CD14-positive monocyte (primary cell): ENCODE results near the gene KAT14. TPM values are rescaled to one million over a fixed set of nuclear protein-coding genes. Genes with fewer than 3 reads are reported as not detected.

Experiments
- DNase-seq, 3 donors: peaks; one replicate each; pipeline ENCODE4 v3.0.0-alpha.2; 2011 to 2022
- H2AFZ ChIP-seq: 2 replicates; pipeline ENCODE4 v1.6.0; 2012; ENCODE audit warnings: mild to moderate bottlenecking, low read depth, low read length, inconsistent platforms; ENCODE audit not compliant: insufficient read depth, poor library complexity, severe bottlenecking
- H3K27ac ChIP-seq, 2 donors: 1 replicate in 1 of 2; 2 replicates in 1 of 2; pipeline ENCODE4 v1.5.1; 2012 to 2013; ENCODE audit warnings: low read length in 2 of 2, control low read depth in 1 of 2, inconsistent platforms in 1 of 2, low read depth in 1 of 2, mild to moderate bottlenecking in 1 of 2
- H3K27me3 ChIP-seq, 2 donors: one replicate each; pipeline versions ENCODE4 v1.6.0 to v1.6.1; 2011 to 2013; ENCODE audit warnings: low read length in 2 of 2; ENCODE audit not compliant: control insufficient read depth in 2 of 2, insufficient read depth in 2 of 2
- H3K36me3 ChIP-seq, 2 donors: replicated peaks in 1 of 2; 1 replicate in 1 of 2; 2 replicates in 1 of 2; pipeline versions ENCODE4 v1.5.1 to v1.6.1; 2012 to 2013; ENCODE audit warnings: low read length in 2 of 2, control low read depth in 1 of 2, inconsistent platforms in 1 of 2, mild to moderate bottlenecking in 1 of 2; ENCODE audit not compliant: insufficient read depth in 2 of 2, control insufficient read depth in 1 of 2
- H3K4me1 ChIP-seq, 2 donors: 1 replicate in 1 of 2; 2 replicates in 1 of 2; pipeline versions ENCODE4 v1.5.1 to v1.6.1; 2012 to 2013; ENCODE audit warnings: low read length in 2 of 2, control low read depth in 1 of 2, inconsistent platforms in 1 of 2, mild to moderate bottlenecking in 1 of 2, moderate library complexity in 1 of 2; ENCODE audit not compliant: insufficient read depth in 2 of 2, control insufficient read depth in 1 of 2
- H3K4me2 ChIP-seq: replicated peaks from 2 replicates; pipeline ENCODE3; 2012; ENCODE audit warnings: low read length, moderate library complexity, mild to moderate bottlenecking; ENCODE audit not compliant: poor library complexity, severe bottlenecking; ENCODE audit errors: extremely low read depth
- H3K4me3 ChIP-seq, 3 experiments: fragments of 200-600 bp in 1 of 3; sonication (generic) in 1 of 3; replicated peaks in 1 of 3; 1 replicate in 2 of 3; 2 replicates in 1 of 3; pipeline ENCODE4 v1.5.1; 2011 to 2013; ENCODE audit warnings: low read length in 3 of 3, mild to moderate bottlenecking in 3 of 3, control low read depth in 2 of 3, low read depth in 2 of 3, inconsistent platforms in 1 of 3, moderate library complexity in 1 of 3
- H3K79me2 ChIP-seq: 2 replicates; pipeline ENCODE4 v1.6.0; 2012; ENCODE audit warnings: mild to moderate bottlenecking, control low read depth, inconsistent platforms, low read length, moderate library complexity; ENCODE audit not compliant: insufficient read depth
- H3K9ac ChIP-seq: 2 replicates; pipeline ENCODE4 v1.6.0; 2017; ENCODE audit warnings: low read length, mild to moderate bottlenecking; ENCODE audit not compliant: insufficient read depth, poor library complexity, severe bottlenecking
- H3K9me3 ChIP-seq, 2 donors: replicated peaks in 1 of 2; 1 replicate in 1 of 2; 2 replicates in 1 of 2; pipeline versions ENCODE4 v1.5.1 to v1.6.1; 2012 to 2013; ENCODE audit warnings: low read length in 2 of 2, control low read depth in 1 of 2; ENCODE audit not compliant: control insufficient read depth in 1 of 2, insufficient read depth in 1 of 2
- H4K20me1 ChIP-seq: 2 replicates; pipeline ENCODE4 v1.6.0; 2012; ENCODE audit warnings: mild to moderate bottlenecking, low read length, control low read depth, moderate library complexity; ENCODE audit not compliant: insufficient read depth
- H3K27ac Mint-ChIP-seq, 7 donors: one replicate each; pipeline ENCODE4 v1.8.0; 2020; ENCODE audit warnings: mild to moderate bottlenecking in 7 of 7, mixed read lengths in 7 of 7, moderate library complexity in 6 of 7, inconsistent platforms in 2 of 7
- H3K27me3 Mint-ChIP-seq, 3 donors: one replicate each; pipeline ENCODE4 v1.8.0; 2021 to 2022; ENCODE audit warnings: low read depth in 3 of 3, mild to moderate bottlenecking in 3 of 3, mixed read lengths in 3 of 3, moderate library complexity in 3 of 3, inconsistent platforms in 1 of 3
- H3K36me3 Mint-ChIP-seq, 2 donors: one replicate each; pipeline ENCODE4 v1.8.0; 2020; ENCODE audit warnings: mixed read lengths in 2 of 2, inconsistent platforms in 1 of 2, mild to moderate bottlenecking in 1 of 2
- H3K4me1 Mint-ChIP-seq: one replicate; pipeline ENCODE4 v1.8.0; 2020; ENCODE audit warnings: mild to moderate bottlenecking, mixed read lengths
- H3K4me3 Mint-ChIP-seq, 2 donors: one replicate each; pipeline ENCODE4 v1.8.0; 2020; ENCODE audit warnings: mild to moderate bottlenecking in 2 of 2, mixed read lengths in 2 of 2, moderate library complexity in 1 of 2
- H3K9me3 Mint-ChIP-seq, 7 donors: one replicate each; pipeline ENCODE4 v1.8.0; 2020 to 2022; ENCODE audit warnings: mixed read lengths in 7 of 7, mild to moderate bottlenecking in 6 of 7, moderate library complexity in 6 of 7, inconsistent platforms in 2 of 7
- CTCF ChIP-seq: fragments of 200-600 bp; IDR thresholded peaks from one replicate; pipeline ENCODE4 v1.8.0; 2022; ENCODE audit warnings: antibody characterized with exemption, mild to moderate bottlenecking
- WGBS: methylation state at CpG from one replicate; pipeline ENCODE4 v1.1.5; 2013; ENCODE audit warnings: missing lambda C conversion rate; ENCODE audit not compliant: insufficient coverage; 5-methylcytosine and 5-hydroxymethylcytosine counted together
- intact Hi-C, 2 donors: fragments of 100-400 bp; cut with micrococcal nuclease; formaldehyde crosslinking; loops; one replicate each; pipeline versions ENCODE4 v1.15.0 to v1.15.1; 2023
- polyA plus RNA-seq, 3 donors: library from polyadenylated mRNA; depleted of rRNA in 1 of 3; unstranded in 2 of 3; stranded (reverse) in 1 of 3; fragments of 300-500 nt in 2 of 3; fragments of >200 nt in 1 of 3; fragmentation: Illumina TruSeq in 2 of 3; gene quantifications; 1 replicate in 2 of 3; 2 replicates in 1 of 3; pipeline ENCODE4 v1.2.3, GENCODE V29; 2012 to 2021

Gene KAT14
- polyA plus RNA-seq, 3 donors, result 3.4 to 6.0 (median 5.7) TPM

- Histone ChIP-seq H3K79me2 (no peaks in the 10 kb centered on the region), H3K9me3 (no peaks in the 10 kb centered on the region), H3K27me3 (no peaks in the 10 kb centered on the region), H2AFZ (no peak overlapping the region), H3K36me3 (peaks cover 65 to 73% of the 10 kb centered on the region in 2 donors), H3K4me1 (no peaks in the 10 kb centered on the region), H3K4me2 (no peak overlapping the region), H3K27ac (no peak overlapping the region), H3K4me3 (no peak overlapping the region), H4K20me1 (no peaks in the 10 kb centered on the region), H3K9ac (no peak overlapping the region)
- TF ChIP-seq CTCF, result no peak
- H3K4me1 Mint-ChIP-seq, result no peaks in the 10 kb centered on the region
- WGBS, result no CpG with 5 or more reads among the region's 3 CpGs
- H3K36me3 Mint-ChIP-seq, result peaks cover 58 to 69% of the 10 kb centered on the region in 2 donors
- intact Hi-C loops, result no loop called here
- no peak for DNase-seq
- H3K4me3 Mint-ChIP-seq, result no peak overlapping the region
- peaks cover 0 to 1% (median 0%) of the 10 kb centered on the region in 7 donors for H3K9me3 Mint-ChIP-seq
- no peaks in the 10 kb centered on the region for H3K27me3 Mint-ChIP-seq
- H3K27ac Mint-ChIP-seq, result peak overlapping the region in 1 of 7 donors; percentile 72
Observed at GRCh38 chr20:18188434-18188833, 50.8 kb downstream of the KAT14 start.

DNA sequence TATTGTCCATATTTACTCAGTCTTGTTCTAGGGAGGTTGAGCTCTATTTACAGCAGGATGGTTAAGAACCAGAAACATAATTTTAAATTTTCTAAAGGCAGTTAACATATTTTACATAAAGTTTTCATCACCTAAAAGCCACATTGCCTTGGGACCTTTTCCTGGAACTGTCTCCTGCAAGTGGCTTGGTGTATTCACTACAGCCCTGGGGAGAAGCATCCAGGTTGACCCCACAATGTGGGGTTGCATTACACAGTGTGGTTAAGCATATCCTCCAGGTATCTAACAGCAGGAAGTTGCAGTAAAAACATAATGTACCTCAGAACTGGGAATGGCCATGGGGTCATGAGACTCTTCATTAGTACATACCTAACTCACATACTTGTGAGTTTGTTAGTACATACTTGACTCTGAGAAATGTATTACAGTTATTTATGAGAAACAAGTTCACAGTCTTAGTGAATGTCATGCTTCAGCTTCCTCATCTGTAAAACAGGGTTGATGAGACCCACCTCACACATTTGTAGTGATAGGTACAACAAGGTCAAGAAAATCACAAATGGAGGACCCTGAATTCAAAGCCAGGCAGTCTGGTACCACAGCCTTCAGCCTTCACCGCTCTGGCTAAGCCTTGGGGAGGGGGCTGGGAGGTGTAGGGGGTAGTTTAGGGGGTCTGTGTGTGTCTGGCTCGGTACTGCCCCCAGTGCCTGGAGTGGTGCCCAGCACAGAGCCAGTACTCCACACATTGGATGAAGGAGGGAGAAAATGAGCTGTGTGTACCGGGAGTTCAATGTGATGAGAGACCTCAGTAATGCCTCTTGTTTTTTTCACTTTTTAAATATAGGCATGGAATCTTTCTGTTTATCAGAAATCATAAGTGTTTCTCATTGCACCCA, 52.9 kb downstream of the KAT14 start:
- Mint-ChIP-seq H3K9me3 (peaks cover 0 to 11% (median 2%) of the 10 kb centered on the region in 7 donors), H3K27ac (peak overlapping the region in 1 of 7 donors; percentile 78), H3K36me3 (peaks cover 40 to 49% of the 10 kb centered on the region in 2 donors), H3K4me1 (no peaks in the 10 kb centered on the region), H3K27me3 (peaks cover 0 to 2% (median 0%) of the 10 kb centered on the region in 3 donors), H3K4me3 (no peak overlapping the region)
- Histone ChIP-seq H3K9me3 (no peaks in the 10 kb centered on the region), H3K4me3 (no peak overlapping the region), H3K79me2 (no peaks in the 10 kb centered on the region), H3K9ac (no peak overlapping the region), H3K27me3 (no peaks in the 10 kb centered on the region), H4K20me1 (no peaks in the 10 kb centered on the region), H3K4me2 (no peak overlapping the region), H3K4me1 (no peaks in the 10 kb centered on the region), H3K27ac (no peak overlapping the region), H3K36me3 (peaks cover 44 to 51% of the 10 kb centered on the region in 2 donors), H2AFZ (no peak overlapping the region)
- no peak for TF ChIP-seq CTCF
- 60% methylated on average over 1 of the region's 3 CpGs for WGBS
- no peak for DNase-seq
- intact Hi-C loops, result no loop called here
